Measurements from ENCODE around the gene UVSSA. TPM values are rescaled to one million over a fixed set of nuclear protein-coding genes. Genes with fewer than 3 reads are reported as not detected.

The UVSSA gene
- total RNA-seq, 3 donors from 2014 or later, result 13.9 to 22.9 (median 14.3) TPM

GRCh38 chr4:1378559-1379231 is 31.7 kb downstream of the UVSSA start:
- TF ChIP-seq POLR2AphosphoS5 (IDR thresholded peaks at IDR 0.05) (no peak), POLR2A (IDR thresholded peaks at IDR 0.05) (no peak)
- TF ChIP-seq, protein P1, sequence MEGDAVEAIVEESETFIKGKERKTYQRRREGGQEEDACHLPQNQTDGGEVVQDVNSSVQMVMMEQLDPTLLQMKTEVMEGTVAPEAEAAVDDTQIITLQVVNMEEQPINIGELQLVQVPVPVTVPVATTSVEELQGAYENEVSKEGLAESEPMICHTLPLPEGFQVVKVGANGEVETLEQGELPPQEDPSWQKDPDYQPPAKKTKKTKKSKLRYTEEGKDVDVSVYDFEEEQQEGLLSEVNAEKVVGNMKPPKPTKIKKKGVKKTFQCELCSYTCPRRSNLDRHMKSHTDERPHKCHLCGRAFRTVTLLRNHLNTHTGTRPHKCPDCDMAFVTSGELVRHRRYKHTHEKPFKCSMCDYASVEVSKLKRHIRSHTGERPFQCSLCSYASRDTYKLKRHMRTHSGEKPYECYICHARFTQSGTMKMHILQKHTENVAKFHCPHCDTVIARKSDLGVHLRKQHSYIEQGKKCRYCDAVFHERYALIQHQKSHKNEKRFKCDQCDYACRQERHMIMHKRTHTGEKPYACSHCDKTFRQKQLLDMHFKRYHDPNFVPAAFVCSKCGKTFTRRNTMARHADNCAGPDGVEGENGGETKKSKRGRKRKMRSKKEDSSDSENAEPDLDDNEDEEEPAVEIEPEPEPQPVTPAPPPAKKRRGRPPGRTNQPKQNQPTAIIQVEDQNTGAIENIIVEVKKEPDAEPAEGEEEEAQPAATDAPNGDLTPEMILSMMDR (IDR thresholded peaks at IDR 0.05), result no peak
- Histone ChIP-seq H3K27me3 (no peaks in the 10 kb centered on the region), H3K4me3 (no peak overlapping the region), H3K27ac (no peak overlapping the region), H3K4me1 (no peaks in the 10 kb centered on the region), H3K36me3 (no peaks in the 10 kb centered on the region), H3K9me3 (no peaks in the 10 kb centered on the region)
- intact Hi-C loops (cut with DNase I; ENCODE audit: low total_unique reads), result loop anchor here (5.0 kb wide), 1 partner anchor 1994 kb away; no protein-coding TSS in a partner anchor
- DNase-seq (ENCODE audit: low spot score in 2 of 2), result peak in 1 of 2 donors; percentile 43

DNA sequence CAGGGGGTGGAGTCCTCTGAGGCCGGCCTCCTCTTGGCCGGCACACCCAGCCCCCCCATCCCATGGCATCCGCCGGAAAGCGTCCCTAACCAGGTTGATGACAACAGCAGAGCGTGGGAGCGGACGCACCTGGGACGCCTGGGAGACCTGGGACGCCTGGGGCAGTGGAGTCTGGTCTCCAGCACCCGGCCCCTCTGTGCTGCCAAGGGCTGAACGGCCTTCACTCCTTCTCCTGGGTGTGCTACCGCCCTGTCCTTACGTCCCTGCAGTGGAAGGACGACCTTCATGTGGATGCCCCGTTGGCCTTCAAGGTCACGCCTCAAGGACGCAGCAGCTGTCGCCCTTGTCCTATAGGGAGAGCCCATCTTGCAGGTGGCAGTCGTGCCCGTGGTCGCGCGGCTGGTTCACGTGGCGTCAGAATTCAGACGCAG is 32.4 kb downstream of the UVSSA start:
- DNase-seq (ENCODE audit: low spot score in 2 of 2), result peak in 1 of 2 donors; percentile 40
- H3K4me1 ChIP-seq, result no peaks in the 10 kb centered on the region
- TF ChIP-seq, protein P1 (IDR thresholded peaks at IDR 0.05), result no peak
- TF ChIP-seq POLR2A (IDR thresholded peaks at IDR 0.05) (no peak), POLR2AphosphoS5 (IDR thresholded peaks at IDR 0.05) (no peak)
- no peak overlapping the region for H3K27ac ChIP-seq
- no peaks in the 10 kb centered on the region for H3K36me3 ChIP-seq
- H3K4me3 ChIP-seq, result no peak overlapping the region
- intact Hi-C loops (cut with DNase I; ENCODE audit: low total_unique reads), result loop anchor here (5.0 kb wide), 1 partner anchor 1993 kb away; no protein-coding TSS in a partner anchor
- H3K27me3 ChIP-seq, result no peaks in the 10 kb centered on the region
- H3K9me3 ChIP-seq, result no peaks in the 10 kb centered on the region

DNA sequence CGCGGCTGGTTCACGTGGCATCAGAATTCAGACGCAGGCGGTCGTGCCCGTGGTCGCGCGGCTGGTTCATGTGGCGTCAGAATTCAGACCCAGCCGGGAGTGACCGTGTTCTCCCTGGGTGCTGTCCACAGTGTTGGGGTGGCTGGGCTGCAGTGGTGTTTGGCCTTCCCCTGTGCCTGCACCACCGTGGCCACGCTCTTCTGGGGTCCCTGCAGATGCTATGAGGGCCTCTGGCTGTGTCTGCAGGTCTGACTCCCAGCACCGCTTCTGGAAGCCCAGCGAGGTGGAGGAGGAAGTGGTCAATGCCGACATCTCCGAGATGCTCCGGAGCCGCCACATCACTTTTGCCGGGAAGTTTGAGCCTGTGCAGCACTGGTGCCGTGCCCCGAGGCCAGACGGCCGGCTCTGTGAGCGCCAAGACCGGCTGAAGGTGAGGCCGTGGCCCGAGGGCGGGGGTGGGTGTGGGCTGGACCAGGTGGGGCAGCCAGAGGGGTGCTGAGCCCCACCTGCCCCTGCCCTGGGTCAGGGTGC is 32.9 kb downstream of the UVSSA start:
- Histone ChIP-seq H3K9me3 (no peaks in the 10 kb centered on the region), H3K36me3 (no peaks in the 10 kb centered on the region), H3K4me3 (no peak overlapping the region), H3K4me1 (no peaks in the 10 kb centered on the region), H3K27ac (no peak overlapping the region), H3K27me3 (no peaks in the 10 kb centered on the region)
- intact Hi-C loops (cut with DNase I; ENCODE audit: low total_unique reads), result loop anchor here (5.0 kb wide), 1 partner anchor 1992 kb away; no protein-coding TSS in a partner anchor
- DNase-seq (ENCODE audit: low spot score in 2 of 2), result peak in 1 of 2 donors; percentile 35
- TF ChIP-seq POLR2A (IDR thresholded peaks at IDR 0.05) (no peak), POLR2AphosphoS5 (IDR thresholded peaks at IDR 0.05) (no peak)
- TF ChIP-seq, protein P1 (IDR thresholded peaks at IDR 0.05), result no peak

DNA sequence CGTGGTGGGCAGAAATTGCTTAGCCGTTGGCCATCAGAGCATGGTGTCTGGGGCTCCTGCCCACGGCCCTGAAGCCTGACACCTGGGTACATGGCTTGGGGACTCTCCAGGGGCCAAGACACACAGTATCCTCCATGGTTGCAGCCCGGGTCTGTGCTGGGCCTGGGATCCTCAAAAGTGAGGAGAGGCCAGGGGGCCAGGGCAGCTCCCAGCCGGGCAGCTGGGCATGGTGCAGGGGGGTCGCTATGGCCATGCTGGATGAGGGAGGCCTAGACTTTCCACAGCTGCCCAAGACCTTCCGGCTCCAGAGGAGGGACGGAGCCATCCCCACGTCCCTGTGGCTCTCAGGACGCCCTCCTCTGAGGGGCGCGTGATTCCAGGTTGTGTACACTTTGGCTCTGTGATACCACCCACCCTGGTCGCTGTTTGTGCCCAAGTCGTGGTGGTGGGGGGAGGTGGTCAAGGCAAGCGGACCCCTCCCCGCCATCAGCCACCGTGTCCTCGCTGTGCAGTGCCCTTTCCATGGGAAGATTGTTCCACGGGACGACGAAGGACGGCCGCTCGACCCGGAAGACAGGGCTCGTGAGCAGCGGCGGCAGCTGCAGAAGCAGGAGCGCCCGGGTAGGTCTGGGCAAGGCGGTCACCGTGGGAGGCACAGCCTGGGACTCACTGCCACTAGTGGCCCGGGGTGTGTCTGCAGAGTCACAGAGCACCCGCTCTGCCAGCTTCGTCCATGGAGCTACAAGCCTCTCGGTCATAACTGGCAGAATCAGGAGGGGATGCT is 33.6 kb downstream of the UVSSA start:
- intact Hi-C loops (cut with DNase I; ENCODE audit: low total_unique reads), result no loop called here
- peak in 1 of 2 donors; percentile 47 for DNase-seq (ENCODE audit: low spot score in 2 of 2)
- H3K27me3 ChIP-seq, result no peaks in the 10 kb centered on the region
- H3K4me1 ChIP-seq, result no peaks in the 10 kb centered on the region
- H3K4me3 ChIP-seq, result no peak overlapping the region
- H3K36me3 ChIP-seq, result no peaks in the 10 kb centered on the region
- H3K9me3 ChIP-seq, result no peaks in the 10 kb centered on the region
- H3K27ac ChIP-seq, result no peak overlapping the region
- TF ChIP-seq POLR2A (IDR thresholded peaks at IDR 0.05) (no peak), POLR2AphosphoS5 (IDR thresholded peaks at IDR 0.05) (no peak)
- TF ChIP-seq, protein P1 (IDR thresholded peaks at IDR 0.05), result no peak

All from breast epithelium (tissue), 4 donors.